ENCODE results near the gene HUS1B. TPM values are rescaled to one million over a fixed set of nuclear protein-coding genes. Genes with fewer than 3 reads are reported as not detected.

HUS1B gene
- total RNA-seq, 1 donor from 2014 or later = not detected

DNA sequence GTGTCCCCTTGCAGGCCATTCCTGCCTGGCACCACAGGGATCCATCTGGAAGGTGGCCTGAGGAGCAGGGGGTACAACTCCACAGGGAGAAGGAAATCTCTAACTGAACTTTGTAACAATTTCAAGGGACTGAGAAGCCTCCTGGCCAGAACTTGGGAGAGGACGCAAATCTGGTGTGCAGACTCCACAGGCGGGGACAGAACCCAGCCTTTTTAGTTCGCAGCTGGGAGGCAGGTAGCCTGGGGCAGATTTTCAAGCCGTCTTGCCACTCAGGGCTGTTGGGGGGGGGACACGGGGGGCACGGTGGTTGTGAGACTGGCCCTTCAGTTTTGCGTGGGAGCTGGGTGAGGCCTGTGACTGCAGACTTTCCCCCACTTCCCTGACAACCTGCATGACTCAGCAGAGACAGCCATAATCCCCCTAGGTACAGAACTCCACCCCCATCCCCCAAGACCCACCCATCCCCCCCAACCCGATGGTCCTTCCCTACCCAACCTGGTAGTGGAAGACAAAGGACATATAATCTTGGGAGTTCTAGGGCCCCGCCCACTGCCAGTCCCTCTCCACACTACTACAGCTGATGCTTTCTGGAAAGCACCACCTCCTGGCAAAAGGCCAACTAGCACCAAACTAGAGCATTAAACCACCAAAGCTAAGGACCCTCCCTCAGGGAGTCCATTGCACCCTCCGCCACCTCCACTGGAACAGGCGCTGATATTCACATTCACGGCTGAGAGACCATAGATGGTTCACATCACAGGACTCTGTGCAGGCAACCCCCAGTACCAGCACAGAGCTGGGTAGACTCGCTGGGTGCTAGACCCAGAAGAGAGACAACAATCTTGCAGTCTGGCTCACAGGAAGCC, 3.0 kb upstream of the HUS1B start:
- intact Hi-C loops (cut with DNase I) = no loop called here
- peaks cover 0 to 7% of the 10 kb centered on the region in 2 donors for H3K4me1 ChIP-seq
- H3K4me3 ChIP-seq = no peak overlapping the region
- no peak overlapping the region for H3K27ac ChIP-seq
- DNase-seq (ENCODE audit: low spot score in 2 of 2) = no peak
- peaks cover 6 to 12% of the 10 kb centered on the region in 2 donors for H3K36me3 ChIP-seq
- TF ChIP-seq, protein P1, sequence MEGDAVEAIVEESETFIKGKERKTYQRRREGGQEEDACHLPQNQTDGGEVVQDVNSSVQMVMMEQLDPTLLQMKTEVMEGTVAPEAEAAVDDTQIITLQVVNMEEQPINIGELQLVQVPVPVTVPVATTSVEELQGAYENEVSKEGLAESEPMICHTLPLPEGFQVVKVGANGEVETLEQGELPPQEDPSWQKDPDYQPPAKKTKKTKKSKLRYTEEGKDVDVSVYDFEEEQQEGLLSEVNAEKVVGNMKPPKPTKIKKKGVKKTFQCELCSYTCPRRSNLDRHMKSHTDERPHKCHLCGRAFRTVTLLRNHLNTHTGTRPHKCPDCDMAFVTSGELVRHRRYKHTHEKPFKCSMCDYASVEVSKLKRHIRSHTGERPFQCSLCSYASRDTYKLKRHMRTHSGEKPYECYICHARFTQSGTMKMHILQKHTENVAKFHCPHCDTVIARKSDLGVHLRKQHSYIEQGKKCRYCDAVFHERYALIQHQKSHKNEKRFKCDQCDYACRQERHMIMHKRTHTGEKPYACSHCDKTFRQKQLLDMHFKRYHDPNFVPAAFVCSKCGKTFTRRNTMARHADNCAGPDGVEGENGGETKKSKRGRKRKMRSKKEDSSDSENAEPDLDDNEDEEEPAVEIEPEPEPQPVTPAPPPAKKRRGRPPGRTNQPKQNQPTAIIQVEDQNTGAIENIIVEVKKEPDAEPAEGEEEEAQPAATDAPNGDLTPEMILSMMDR (IDR thresholded peaks at IDR 0.05) = no peak
- peaks cover 5 to 31% of the 10 kb centered on the region in 2 donors for H3K9me3 ChIP-seq
- H3K27me3 ChIP-seq = no peaks in the 10 kb centered on the region

DNA sequence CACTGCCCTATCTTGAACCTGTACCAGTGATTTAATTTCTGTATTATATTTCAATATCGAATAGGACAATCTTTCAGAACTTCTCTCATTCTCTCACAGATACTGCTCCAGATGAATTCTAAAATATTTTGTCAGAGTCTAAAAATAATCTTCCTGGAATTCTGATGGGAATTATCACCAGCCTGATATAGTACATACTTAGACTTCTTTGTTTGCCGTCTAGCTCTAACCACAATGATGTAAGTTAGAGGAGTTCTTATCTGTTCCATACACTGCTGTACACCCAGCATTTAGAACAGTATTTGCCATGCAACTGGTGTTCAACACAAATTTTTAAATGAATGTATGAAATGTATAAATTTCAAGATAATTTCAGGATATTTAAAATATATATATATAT, 1.3 kb upstream of the HUS1B start:
- no peak overlapping the region for H3K27ac ChIP-seq
- TF ChIP-seq, protein P1 (IDR thresholded peaks at IDR 0.05) = no peak
- peaks cover 5 to 30% of the 10 kb centered on the region in 2 donors for H3K9me3 ChIP-seq
- intact Hi-C loops (cut with DNase I) = no loop called here
- peaks cover 6 to 12% of the 10 kb centered on the region in 2 donors for H3K36me3 ChIP-seq
- peaks cover 0 to 7% of the 10 kb centered on the region in 2 donors for H3K4me1 ChIP-seq
- no peak for DNase-seq (ENCODE audit: low spot score in 2 of 2)
- H3K27me3 ChIP-seq = no peaks in the 10 kb centered on the region
- H3K4me3 ChIP-seq = no peak overlapping the region

DNA sequence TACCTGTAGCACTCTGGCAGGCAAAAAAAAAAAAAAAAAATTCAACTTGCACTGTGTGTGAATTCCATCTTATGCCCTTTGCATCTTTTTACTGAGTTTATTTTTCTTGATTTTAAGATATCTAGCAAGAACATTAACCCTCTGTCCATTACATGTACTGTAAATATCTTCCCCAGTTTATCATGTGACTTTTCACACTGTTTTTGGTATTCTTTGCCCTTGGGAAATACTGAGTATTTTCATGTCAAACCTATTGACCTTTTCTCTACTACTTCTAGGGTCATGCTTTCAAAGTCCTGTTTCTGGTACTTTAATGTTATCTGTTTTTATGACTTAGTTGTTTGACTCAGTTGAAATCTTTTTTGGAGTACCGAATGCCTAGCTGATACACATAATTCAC, 843 bp upstream of the HUS1B start:
- TF ChIP-seq, protein P1 (IDR thresholded peaks at IDR 0.05) = no peak
- Histone ChIP-seq H3K9me3 (peaks cover 5 to 25% of the 10 kb centered on the region in 2 donors), H3K27ac (no peak overlapping the region), H3K36me3 (peaks cover 6 to 12% of the 10 kb centered on the region in 2 donors), H3K4me1 (peaks cover 0 to 7% of the 10 kb centered on the region in 2 donors), H3K4me3 (no peak overlapping the region), H3K27me3 (no peaks in the 10 kb centered on the region)
- intact Hi-C loops (cut with DNase I) = no loop called here
- DNase-seq (ENCODE audit: low spot score in 2 of 2) = no peak

DNA sequence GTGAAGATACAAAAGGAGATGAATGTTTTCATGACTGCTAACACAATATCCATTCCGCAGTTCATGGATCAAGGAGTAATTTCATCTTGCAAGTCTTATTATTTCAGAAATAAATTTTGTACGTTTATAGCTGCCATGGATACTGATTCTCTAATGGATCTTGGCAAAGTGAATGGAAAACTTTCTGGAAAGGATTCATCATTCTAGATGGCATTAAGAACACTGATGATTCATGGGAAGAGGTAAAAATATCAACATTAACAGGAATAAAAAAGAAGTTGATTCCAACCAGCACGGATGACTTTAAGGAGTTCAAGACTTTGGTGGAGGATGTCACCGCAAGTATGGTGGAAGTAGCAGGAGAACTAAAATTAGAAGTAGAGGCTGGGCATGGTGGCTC, 2.8 kb downstream of the HUS1B start:
- Histone ChIP-seq H3K27ac (peak overlapping the region in 1 of 2 donors; percentile 28), H3K27me3 (no peaks in the 10 kb centered on the region), H3K36me3 (peaks cover 6 to 12% of the 10 kb centered on the region in 2 donors), H3K4me1 (peaks cover 0 to 7% of the 10 kb centered on the region in 2 donors), H3K4me3 (no peak overlapping the region), H3K9me3 (peaks cover 5 to 25% of the 10 kb centered on the region in 2 donors)
- no peak for DNase-seq (ENCODE audit: low spot score in 2 of 2)
- TF ChIP-seq, protein P1 (IDR thresholded peaks at IDR 0.05) = no peak
- intact Hi-C loops (cut with DNase I) = no loop called here

DNA sequence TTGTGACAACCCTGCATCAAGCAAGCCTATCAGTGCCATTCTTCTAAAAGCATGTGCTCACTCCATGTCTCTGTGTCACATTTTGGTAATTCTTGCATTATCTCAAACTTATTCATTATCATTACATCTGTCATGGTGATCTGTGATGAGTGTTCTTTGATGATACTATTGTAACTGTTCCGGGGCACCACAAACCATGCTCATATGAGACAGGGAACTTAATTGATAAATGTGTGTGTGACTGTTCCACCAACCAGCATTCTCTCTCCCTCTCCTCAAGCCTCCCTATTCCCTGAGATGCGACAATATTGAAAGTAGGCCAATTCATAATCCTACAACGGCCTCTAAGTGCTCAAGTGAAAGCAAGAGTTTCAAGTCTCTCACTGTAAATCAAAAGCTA, 4.0 kb downstream of the HUS1B start:
- intact Hi-C loops (cut with DNase I) = no loop called here
- Histone ChIP-seq H3K9me3 (peaks cover 5 to 25% of the 10 kb centered on the region in 2 donors), H3K4me1 (no peaks in the 10 kb centered on the region), H3K27ac (no peak overlapping the region), H3K36me3 (peaks cover 6 to 12% of the 10 kb centered on the region in 2 donors), H3K4me3 (no peak overlapping the region), H3K27me3 (no peaks in the 10 kb centered on the region)
- DNase-seq (ENCODE audit: low spot score in 2 of 2) = no peak
- TF ChIP-seq, protein P1 (IDR thresholded peaks at IDR 0.05) = no peak
